ENCODE measurements around the gene BEGAIN.

BEGAIN gene

DNA sequence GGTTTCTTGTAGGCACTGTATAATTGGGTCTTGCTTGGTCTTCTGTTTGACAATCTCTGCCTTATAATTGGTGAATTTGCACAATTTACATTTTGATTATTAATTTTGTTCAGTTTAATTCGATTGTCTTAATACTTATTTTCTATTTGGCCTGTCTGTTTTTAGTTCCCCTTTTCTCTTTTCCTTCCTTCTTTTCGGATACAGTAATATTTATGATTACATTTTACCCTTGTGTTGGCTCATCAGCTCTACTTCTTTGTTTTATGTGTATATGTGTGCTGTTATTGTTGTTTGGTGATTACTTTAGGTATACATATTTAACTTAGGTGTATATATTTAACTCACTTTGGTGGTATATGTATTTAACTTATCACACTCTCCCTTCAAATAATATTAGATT lies 12.8 kb upstream of the BEGAIN start:
- no peak overlapping the region for H3K4me3 ChIP-seq (ENCODE audit: low read depth in 1 of 2, low read length in 2 of 2)
- no peak overlapping the region for H2AFZ ChIP-seq (ENCODE audit: low read depth, low read length)
- H3K4me2 ChIP-seq (ENCODE audit: insufficient read depth, low read length), result no peak overlapping the region
- H3K36me3 ChIP-seq (ENCODE audit: insufficient read depth, low read length), result no peaks in the 10 kb centered on the region
- TF ChIP-seq EZH2 (IDR thresholded peaks at IDR 0.05; ENCODE audit: borderline replicate concordance, low read depth, low read length, severe bottlenecking) (no peak), CTCF (IDR thresholded peaks at IDR 0.05; ENCODE audit: borderline replicate concordance, extremely low read depth, low read length, poor library complexity, severe bottlenecking) (no peak)
- H3K9ac ChIP-seq (ENCODE audit: low read depth, low read length), result no peak overlapping the region
- no peak overlapping the region for H3K27ac ChIP-seq (ENCODE audit: low read length)
- H3K27me3 ChIP-seq (ENCODE audit: insufficient read depth, low read length, poor library complexity), result no peaks in the 10 kb centered on the region
- peaks cover 13% of the 10 kb centered on the region for H3K9me3 ChIP-seq (ENCODE audit: insufficient read depth, low read length, severe bottlenecking)
- no peaks in the 10 kb centered on the region for H4K20me1 ChIP-seq (ENCODE audit: insufficient read depth, low read length)
- H3K79me2 ChIP-seq (ENCODE audit: insufficient read depth, low read length), result no peaks in the 10 kb centered on the region
- DNase-seq (no peak), ATAC-seq (ENCODE audit: insufficient read depth, low read depth) (no peak)
- H3K4me1 ChIP-seq (ENCODE audit: insufficient read depth, low read length), result no peaks in the 10 kb centered on the region

- H3K27me3 ChIP-seq (ENCODE audit: insufficient read depth, low read length, poor library complexity), result no peaks in the 10 kb centered on the region
- H3K9ac ChIP-seq (ENCODE audit: low read depth, low read length), result no peak overlapping the region
- peaks cover 7% of the 10 kb centered on the region for H3K4me1 ChIP-seq (ENCODE audit: insufficient read depth, low read length)
- ATAC-seq (ENCODE audit: insufficient read depth, low read depth), result no peak
- no peaks in the 10 kb centered on the region for H3K9me3 ChIP-seq (ENCODE audit: insufficient read depth, low read length, severe bottlenecking)
- DNase-seq, result no peak
- no peaks in the 10 kb centered on the region for H3K79me2 ChIP-seq (ENCODE audit: insufficient read depth, low read length)
- no peak overlapping the region for H3K4me3 ChIP-seq (ENCODE audit: low read depth in 1 of 2, low read length in 2 of 2)
- no peak overlapping the region for H3K27ac ChIP-seq (ENCODE audit: low read length)
- H3K36me3 ChIP-seq (ENCODE audit: insufficient read depth, low read length), result no peaks in the 10 kb centered on the region
- H4K20me1 ChIP-seq (ENCODE audit: insufficient read depth, low read length), result no peaks in the 10 kb centered on the region
- TF ChIP-seq CTCF (IDR thresholded peaks at IDR 0.05; ENCODE audit: borderline replicate concordance, extremely low read depth, low read length, poor library complexity, severe bottlenecking), result no peak
- no peak for TF ChIP-seq EZH2 (IDR thresholded peaks at IDR 0.05; ENCODE audit: borderline replicate concordance, low read depth, low read length, severe bottlenecking)
- H3K4me2 ChIP-seq (ENCODE audit: insufficient read depth, low read length), result no peak overlapping the region
- no peak overlapping the region for H2AFZ ChIP-seq (ENCODE audit: low read depth, low read length)
Observed at GRCh38 chr14:100594625-100594951, 7.4 kb upstream of the BEGAIN start.

GRCh38 chr14:100593751-100594624 lies 6.8 kb upstream of the BEGAIN start:
- H3K9ac ChIP-seq (ENCODE audit: low read depth, low read length), result no peak overlapping the region
- no peaks in the 10 kb centered on the region for H3K27me3 ChIP-seq (ENCODE audit: insufficient read depth, low read length, poor library complexity)
- H3K4me1 ChIP-seq (ENCODE audit: insufficient read depth, low read length), result peaks cover 12% of the 10 kb centered on the region
- H3K36me3 ChIP-seq (ENCODE audit: insufficient read depth, low read length), result no peaks in the 10 kb centered on the region
- DNase-seq, result no peak
- ATAC-seq (ENCODE audit: insufficient read depth, low read depth), result no peak
- H2AFZ ChIP-seq (ENCODE audit: low read depth, low read length), result no peak overlapping the region
- no peak overlapping the region for H3K4me2 ChIP-seq (ENCODE audit: insufficient read depth, low read length)
- no peak overlapping the region for H3K4me3 ChIP-seq (ENCODE audit: low read depth in 1 of 2, low read length in 2 of 2)
- no peaks in the 10 kb centered on the region for H3K9me3 ChIP-seq (ENCODE audit: insufficient read depth, low read length, severe bottlenecking)
- no peak overlapping the region for H3K27ac ChIP-seq (ENCODE audit: low read length)
- H3K79me2 ChIP-seq (ENCODE audit: insufficient read depth, low read length), result no peaks in the 10 kb centered on the region
- no peaks in the 10 kb centered on the region for H4K20me1 ChIP-seq (ENCODE audit: insufficient read depth, low read length)
- TF ChIP-seq CTCF (IDR thresholded peaks at IDR 0.05; ENCODE audit: borderline replicate concordance, extremely low read depth, low read length, poor library complexity, severe bottlenecking), result no peak
- no peak for TF ChIP-seq EZH2 (IDR thresholded peaks at IDR 0.05; ENCODE audit: borderline replicate concordance, low read depth, low read length, severe bottlenecking)

Data from DND-41 (cell line).